K562 (cell line): ENCODE data around the gene PLEKHF1. TPM values are rescaled to one million over a fixed set of nuclear protein-coding genes. Genes with fewer than 3 reads are reported as not detected.

Experiments
- ARHGAP35 ChIP-seq: fragments of 450-650 bp; IDR thresholded peaks from 2 replicates; pipeline ENCODE4 v1.6.1; 2018; ENCODE audit not compliant: partially characterized antibody
- BCOR ChIP-seq: fragments of 450-650 bp; IDR thresholded peaks from 2 replicates; pipeline ENCODE4 v1.6.1; 2016
- DPF2 ChIP-seq: fragments of 450-650 bp; IDR thresholded peaks from 2 replicates; pipeline ENCODE4 v1.6.1; 2016
- GATA2 ChIP-seq: sonication (generic); formaldehyde crosslinking; IDR thresholded peaks from 2 replicates; pipeline ENCODE4 v1.4.0; 2020; ENCODE audit warnings: mild to moderate bottlenecking, missing genetic modification reagents
- HIVEP1 ChIP-seq: fragments of 250-450 bp; sonication (Bioruptor Pico); IDR thresholded peaks from 2 replicates; pipeline ENCODE4 v1.4.0; 2020; ENCODE audit warnings: mild to moderate bottlenecking
- KDM2B ChIP-seq: fragments of 250-450 bp; sonication (Bioruptor Pico); IDR thresholded peaks from 2 replicates; pipeline ENCODE4 v1.8.0; 2021; ENCODE audit warnings: mild to moderate bottlenecking, moderate library complexity
- MECOM ChIP-seq: fragments of 250-450 bp; sonication (Bioruptor Pico); IDR thresholded peaks from 2 replicates; pipeline ENCODE4 v1.8.0; 2022; ENCODE audit warnings: inconsistent platforms
- MIER1 ChIP-seq: fragments of 450-650 bp; IDR thresholded peaks from 2 replicates; pipeline ENCODE4 v1.6.1; 2016; ENCODE audit warnings: antibody characterized with exemption, mild to moderate bottlenecking, low read depth
- SUPT5H ChIP-seq: fragments of 450-650 bp; IDR thresholded peaks from 2 replicates; pipeline ENCODE4 v1.6.1; 2016
- ZNF143 ChIP-seq: sonication (generic); formaldehyde crosslinking; IDR thresholded peaks from 2 replicates; pipeline ENCODE4 v1.9.0; 2022; ENCODE audit warnings: mild to moderate bottlenecking, missing genetic modification reagents
- ZNF212 ChIP-seq: fragments of 450-650 bp; formaldehyde crosslinking; IDR thresholded peaks from 2 replicates; pipeline ENCODE4 v1.4.0; 2020; ENCODE audit warnings: mild to moderate bottlenecking
- ZNF589 ChIP-seq: fragments of 200-800 bp; sonication (Bioruptor generic); IDR thresholded peaks from 2 replicates; pipeline ENCODE4 v1.6.1; 2016; ENCODE audit warnings: low read depth, missing genetic modification characterization, missing compliant biosample characterization
- polyA plus RNA-seq, 8 experiments: library from polyadenylated mRNA; depleted of rRNA in 4 of 8; stranded (reverse) in 5 of 8; unstranded in 3 of 8; fragments of >200 nt; fragmentation: Nextera tagmentation in 2 of 8; fragmentation: Illumina TruSeq in 1 of 8; extraction: Ambion mirVana in 2 of 8; extraction: Trizol in 1 of 8; gene quantifications; 2 replicates each; pipeline versions ENCODE4 v1.2.1 to v1.2.3, GENCODE V29; 2011 to 2014; ENCODE audit warnings: inconsistent platforms in 1 of 8, missing spikeins in 1 of 8
- total RNA-seq, 7 experiments: library from RNA; depleted of rRNA in 6 of 7; stranded (reverse); fragments of >200 nt in 6 of 7; fragmentation: Illumina TruSeq in 2 of 7; extraction: Trizol in 2 of 7; gene quantifications; 2 replicates each; pipeline versions ENCODE4 v1.2.1 to v1.2.3, GENCODE V29; 2011 to 2021; ENCODE audit warnings: low replicate concordance in 1 of 7
- TF ChIP-seq, protein P1 (sequence below): fragments of 450-650 bp; IDR thresholded peaks from 2 replicates; pipeline ENCODE4 v1.6.1; 2018; ENCODE audit not compliant: partially characterized antibody
- TF ChIP-seq, protein P2 (sequence below): fragments of 200-800 bp; sonication (Bioruptor generic); IDR thresholded peaks from 2 replicates; pipeline ENCODE4 v1.6.1; 2017; ENCODE audit warnings: missing genetic modification characterization, missing compliant biosample characterization
- TF ChIP-seq, protein P3 (sequence below): fragments of 250-450 bp; sonication (Bioruptor Pico); IDR thresholded peaks from 2 replicates; pipeline ENCODE4 v1.5.0; 2020; ENCODE audit warnings: mild to moderate bottlenecking, borderline replicate concordance
- TF ChIP-seq, protein P4 (sequence below): IDR thresholded peaks from 3 replicates; pipeline ENCODE4 v1.6.1; 2011; ENCODE audit warnings: borderline replicate concordance, mild to moderate bottlenecking, moderate library complexity; ENCODE audit not compliant: insufficient read length; ENCODE audit errors: extremely low read depth
- TF ChIP-seq, protein P5 (sequence below): sonication (generic); formaldehyde crosslinking; IDR thresholded peaks from 2 replicates; pipeline ENCODE4 v1.9.0; 2022; ENCODE audit warnings: mild to moderate bottlenecking, missing genetic modification reagents

PLEKHF1 gene
- total and polyA plus RNA-seq, 9 of the 15 experiments (the other 6 are each of a cell fraction or from before 2014, with no cell fraction given): 0.07 to 13.4 (median 3.9) TPM; not detected in 1

DNA sequence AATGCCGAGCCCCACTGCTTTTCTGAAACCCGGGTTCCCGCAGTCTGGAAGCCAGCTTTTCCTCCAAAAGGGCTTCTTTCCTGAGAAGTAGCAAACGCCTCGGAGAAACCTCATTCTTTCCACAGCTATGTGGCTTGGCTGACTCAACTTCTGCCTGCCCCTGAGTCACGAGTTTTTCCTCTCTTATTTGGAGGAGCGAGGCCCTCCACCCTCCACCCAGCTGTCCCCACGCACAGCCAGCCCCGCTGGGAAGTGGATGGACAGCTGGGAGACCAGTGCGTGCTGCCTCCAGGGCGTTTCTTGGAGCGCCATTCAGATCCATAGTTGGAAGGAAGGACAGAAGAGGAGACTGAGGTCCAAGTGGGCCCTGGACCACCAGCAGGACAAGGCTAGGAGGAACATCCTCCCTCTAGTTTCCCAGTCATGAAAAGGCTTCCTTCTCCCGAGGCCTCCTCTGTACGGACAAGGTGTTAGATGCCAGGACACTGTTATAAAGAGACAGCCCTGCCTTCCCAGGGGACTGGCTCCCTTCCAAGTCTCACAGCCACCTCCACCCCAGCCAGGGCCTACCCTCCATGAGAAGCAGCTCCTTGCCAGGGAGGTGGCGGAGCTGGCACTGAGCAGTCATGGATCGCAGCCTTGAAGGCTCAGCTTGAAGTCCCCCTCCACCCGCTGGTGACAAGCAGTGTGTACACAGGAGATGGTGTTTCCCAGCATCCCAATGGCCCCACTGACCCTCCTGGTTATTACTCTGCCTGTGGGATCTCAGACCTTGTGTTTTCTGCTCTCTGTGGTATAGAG, 2.5 kb upstream of the PLEKHF1 start (continued):
- TF ChIP-seq BCOR: no peak
- TF ChIP-seq KDM2B (CRISPR knock-in tag): no peak
- no peak for TF ChIP-seq ZNF212 (CRISPR knock-in tag)
- TF ChIP-seq, protein P1, sequence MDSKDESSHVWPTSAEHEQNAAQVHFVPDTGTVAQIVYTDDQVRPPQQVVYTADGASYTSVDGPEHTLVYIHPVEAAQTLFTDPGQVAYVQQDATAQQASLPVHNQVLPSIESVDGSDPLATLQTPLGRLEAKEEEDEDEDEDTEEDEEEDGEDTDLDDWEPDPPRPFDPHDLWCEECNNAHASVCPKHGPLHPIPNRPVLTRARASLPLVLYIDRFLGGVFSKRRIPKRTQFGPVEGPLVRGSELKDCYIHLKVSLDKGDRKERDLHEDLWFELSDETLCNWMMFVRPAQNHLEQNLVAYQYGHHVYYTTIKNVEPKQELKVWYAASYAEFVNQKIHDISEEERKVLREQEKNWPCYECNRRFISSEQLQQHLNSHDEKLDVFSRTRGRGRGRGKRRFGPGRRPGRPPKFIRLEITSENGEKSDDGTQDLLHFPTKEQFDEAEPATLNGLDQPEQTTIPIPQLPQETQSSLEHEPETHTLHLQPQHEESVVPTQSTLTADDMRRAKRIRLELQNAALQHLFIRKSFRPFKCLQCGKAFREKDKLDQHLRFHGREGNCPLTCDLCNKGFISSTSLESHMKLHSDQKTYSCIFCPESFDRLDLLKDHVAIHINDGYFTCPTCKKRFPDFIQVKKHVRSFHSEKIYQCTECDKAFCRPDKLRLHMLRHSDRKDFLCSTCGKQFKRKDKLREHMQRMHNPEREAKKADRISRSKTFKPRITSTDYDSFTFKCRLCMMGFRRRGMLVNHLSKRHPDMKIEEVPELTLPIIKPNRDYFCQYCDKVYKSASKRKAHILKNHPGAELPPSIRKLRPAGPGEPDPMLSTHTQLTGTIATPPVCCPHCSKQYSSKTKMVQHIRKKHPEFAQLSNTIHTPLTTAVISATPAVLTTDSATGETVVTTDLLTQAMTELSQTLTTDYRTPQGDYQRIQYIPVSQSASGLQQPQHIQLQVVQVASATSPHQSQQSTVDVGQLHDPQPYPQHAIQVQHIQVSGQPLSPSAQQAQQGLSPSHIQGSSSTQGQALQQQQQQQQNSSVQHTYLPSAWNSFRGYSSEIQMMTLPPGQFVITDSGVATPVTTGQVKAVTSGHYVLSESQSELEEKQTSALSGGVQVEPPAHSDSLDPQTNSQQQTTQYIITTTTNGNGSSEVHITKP: no peak
- TF ChIP-seq ZNF143 (CRISPR knock-in tag): no peak
- TF ChIP-seq, protein P2, sequence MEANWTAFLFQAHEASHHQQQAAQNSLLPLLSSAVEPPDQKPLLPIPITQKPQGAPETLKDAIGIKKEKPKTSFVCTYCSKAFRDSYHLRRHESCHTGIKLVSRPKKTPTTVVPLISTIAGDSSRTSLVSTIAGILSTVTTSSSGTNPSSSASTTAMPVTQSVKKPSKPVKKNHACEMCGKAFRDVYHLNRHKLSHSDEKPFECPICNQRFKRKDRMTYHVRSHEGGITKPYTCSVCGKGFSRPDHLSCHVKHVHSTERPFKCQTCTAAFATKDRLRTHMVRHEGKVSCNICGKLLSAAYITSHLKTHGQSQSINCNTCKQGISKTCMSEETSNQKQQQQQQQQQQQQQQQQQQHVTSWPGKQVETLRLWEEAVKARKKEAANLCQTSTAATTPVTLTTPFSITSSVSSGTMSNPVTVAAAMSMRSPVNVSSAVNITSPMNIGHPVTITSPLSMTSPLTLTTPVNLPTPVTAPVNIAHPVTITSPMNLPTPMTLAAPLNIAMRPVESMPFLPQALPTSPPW (CRISPR knock-in tag): no peak; the same call in 1 of the 2 replicates
- TF ChIP-seq GATA2 (CRISPR knock-in tag): no peak
- peak; percentile 25; the same call in 1 of the 2 replicates for TF ChIP-seq DPF2
- no peak for TF ChIP-seq SUPT5H
- TF ChIP-seq, protein P3, sequence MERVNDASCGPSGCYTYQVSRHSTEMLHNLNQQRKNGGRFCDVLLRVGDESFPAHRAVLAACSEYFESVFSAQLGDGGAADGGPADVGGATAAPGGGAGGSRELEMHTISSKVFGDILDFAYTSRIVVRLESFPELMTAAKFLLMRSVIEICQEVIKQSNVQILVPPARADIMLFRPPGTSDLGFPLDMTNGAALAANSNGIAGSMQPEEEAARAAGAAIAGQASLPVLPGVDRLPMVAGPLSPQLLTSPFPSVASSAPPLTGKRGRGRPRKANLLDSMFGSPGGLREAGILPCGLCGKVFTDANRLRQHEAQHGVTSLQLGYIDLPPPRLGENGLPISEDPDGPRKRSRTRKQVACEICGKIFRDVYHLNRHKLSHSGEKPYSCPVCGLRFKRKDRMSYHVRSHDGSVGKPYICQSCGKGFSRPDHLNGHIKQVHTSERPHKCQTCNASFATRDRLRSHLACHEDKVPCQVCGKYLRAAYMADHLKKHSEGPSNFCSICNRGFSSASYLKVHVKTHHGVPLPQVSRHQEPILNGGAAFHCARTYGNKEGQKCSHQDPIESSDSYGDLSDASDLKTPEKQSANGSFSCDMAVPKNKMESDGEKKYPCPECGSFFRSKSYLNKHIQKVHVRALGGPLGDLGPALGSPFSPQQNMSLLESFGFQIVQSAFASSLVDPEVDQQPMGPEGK (CRISPR knock-in tag): no peak
- no peak for TF ChIP-seq MECOM
- TF ChIP-seq, protein P4, sequence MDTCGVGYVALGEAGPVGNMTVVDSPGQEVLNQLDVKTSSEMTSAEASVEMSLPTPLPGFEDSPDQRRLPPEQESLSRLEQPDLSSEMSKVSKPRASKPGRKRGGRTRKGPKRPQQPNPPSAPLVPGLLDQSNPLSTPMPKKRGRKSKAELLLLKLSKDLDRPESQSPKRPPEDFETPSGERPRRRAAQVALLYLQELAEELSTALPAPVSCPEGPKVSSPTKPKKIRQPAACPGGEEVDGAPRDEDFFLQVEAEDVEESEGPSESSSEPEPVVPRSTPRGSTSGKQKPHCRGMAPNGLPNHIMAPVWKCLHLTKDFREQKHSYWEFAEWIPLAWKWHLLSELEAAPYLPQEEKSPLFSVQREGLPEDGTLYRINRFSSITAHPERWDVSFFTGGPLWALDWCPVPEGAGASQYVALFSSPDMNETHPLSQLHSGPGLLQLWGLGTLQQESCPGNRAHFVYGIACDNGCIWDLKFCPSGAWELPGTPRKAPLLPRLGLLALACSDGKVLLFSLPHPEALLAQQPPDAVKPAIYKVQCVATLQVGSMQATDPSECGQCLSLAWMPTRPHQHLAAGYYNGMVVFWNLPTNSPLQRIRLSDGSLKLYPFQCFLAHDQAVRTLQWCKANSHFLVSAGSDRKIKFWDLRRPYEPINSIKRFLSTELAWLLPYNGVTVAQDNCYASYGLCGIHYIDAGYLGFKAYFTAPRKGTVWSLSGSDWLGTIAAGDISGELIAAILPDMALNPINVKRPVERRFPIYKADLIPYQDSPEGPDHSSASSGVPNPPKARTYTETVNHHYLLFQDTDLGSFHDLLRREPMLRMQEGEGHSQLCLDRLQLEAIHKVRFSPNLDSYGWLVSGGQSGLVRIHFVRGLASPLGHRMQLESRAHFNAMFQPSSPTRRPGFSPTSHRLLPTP: no peak
- TF ChIP-seq ARHGAP35: no peak
- no peak for TF ChIP-seq MIER1
- TF ChIP-seq HIVEP1: 0 out of 2 replicates have a peak, but pooled peaks have one; percentile 18
- peak; percentile 47; the same call in 1 of the 2 replicates for TF ChIP-seq ZNF589 (CRISPR knock-in tag)
- TF ChIP-seq, protein P5, sequence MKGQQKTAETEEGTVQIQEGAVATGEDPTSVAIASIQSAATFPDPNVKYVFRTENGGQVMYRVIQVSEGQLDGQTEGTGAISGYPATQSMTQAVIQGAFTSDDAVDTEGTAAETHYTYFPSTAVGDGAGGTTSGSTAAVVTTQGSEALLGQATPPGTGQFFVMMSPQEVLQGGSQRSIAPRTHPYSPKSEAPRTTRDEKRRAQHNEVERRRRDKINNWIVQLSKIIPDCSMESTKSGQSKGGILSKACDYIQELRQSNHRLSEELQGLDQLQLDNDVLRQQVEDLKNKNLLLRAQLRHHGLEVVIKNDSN: no peak
